GM12873 (cell line): ENCODE measurements around the gene KIF16B.

Experiments used
- TF ChIP-seq, protein P1 (sequence below): IDR thresholded peaks from 2 replicates; pipeline ENCODE4 v1.5.1; 2012; ENCODE audit warnings: low read depth, mild to moderate bottlenecking, moderate library complexity, low read length, control low read depth; ENCODE audit not compliant: insufficient read depth; ENCODE audit errors: missing control alignments

KIF16B gene

DNA sequence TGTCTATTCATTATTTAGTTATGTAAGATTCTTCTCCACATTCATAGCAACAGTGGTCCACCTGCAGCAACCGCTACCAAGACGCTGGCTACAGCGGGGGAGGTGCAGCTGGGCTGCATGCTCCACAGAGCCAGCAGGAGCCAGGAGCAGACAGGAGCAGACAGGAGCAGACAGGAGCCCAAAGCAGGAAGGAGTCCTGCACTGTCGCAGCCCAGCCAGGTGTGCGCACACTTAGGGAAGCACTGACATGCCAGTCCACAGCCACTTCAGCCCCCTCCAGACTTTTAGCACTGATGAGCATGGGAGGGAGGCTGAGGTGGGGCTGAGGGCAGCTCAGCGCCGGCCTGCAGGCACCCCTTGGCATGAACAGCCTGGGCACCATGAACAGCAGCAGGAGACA is 19.6 kb downstream of the KIF16B start:
- TF ChIP-seq, protein P1, sequence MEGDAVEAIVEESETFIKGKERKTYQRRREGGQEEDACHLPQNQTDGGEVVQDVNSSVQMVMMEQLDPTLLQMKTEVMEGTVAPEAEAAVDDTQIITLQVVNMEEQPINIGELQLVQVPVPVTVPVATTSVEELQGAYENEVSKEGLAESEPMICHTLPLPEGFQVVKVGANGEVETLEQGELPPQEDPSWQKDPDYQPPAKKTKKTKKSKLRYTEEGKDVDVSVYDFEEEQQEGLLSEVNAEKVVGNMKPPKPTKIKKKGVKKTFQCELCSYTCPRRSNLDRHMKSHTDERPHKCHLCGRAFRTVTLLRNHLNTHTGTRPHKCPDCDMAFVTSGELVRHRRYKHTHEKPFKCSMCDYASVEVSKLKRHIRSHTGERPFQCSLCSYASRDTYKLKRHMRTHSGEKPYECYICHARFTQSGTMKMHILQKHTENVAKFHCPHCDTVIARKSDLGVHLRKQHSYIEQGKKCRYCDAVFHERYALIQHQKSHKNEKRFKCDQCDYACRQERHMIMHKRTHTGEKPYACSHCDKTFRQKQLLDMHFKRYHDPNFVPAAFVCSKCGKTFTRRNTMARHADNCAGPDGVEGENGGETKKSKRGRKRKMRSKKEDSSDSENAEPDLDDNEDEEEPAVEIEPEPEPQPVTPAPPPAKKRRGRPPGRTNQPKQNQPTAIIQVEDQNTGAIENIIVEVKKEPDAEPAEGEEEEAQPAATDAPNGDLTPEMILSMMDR: no peak

DNA sequence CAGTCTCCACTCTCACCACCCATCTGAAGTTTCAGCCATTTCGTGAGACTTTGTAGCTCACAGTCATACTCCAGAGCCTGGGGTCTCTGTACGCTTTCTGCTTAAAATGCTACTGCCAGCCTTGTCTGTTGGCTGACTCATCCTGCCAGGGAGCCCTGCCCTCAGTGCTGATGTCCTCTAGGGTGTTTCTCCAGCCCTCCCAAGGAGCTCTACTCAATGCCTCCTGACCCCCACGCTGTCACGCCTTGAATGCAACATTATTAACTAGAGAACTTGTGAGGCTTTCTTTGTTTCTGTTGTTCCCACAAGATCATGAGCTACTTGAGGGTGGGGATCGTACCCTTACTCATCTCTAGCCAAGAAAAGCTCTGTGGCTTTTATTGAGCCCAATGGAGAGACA is 20.1 kb downstream of the KIF16B start:
- TF ChIP-seq, protein P1: no peak

DNA sequence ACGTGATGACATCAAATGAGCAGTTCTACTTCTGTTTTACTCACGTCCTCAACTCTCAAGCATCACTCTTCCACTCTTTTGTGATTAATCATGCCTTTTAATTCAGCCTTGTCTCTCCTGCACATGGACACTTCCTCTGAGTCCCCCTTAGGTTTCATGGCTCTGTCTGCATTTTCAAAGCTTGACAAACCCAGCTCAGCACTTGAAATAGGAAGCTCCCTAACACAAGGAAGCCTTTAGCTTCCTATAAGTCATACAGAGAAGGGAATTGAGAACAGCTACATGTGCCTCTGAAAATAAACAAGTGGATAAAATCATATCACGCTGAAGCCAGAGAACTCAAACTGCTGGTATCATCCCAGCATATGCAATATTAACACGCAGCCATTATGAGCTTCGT is 21.2 kb downstream of the KIF16B start:
- TF ChIP-seq, protein P1: no peak

DNA sequence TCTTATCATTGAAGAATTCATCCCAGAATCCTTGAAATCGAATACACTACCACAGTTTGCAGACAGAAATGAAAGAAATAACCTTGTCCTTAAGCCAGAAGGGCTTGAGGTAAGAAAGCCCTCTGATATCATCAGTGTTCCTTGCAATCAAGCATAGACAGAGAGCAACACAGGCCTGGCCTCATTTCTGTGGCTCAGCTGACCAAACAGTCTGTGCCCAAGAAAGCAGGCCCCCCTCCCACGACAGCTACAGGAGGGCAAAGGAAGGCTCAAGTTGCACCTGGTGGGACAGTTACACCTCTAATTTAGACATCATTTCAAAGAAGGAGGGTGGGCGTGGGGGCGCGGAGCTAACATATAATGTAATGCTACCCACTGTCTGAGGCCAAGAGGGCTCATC is 21.6 kb downstream of the KIF16B start:
- TF ChIP-seq, protein P1: no peak

DNA sequence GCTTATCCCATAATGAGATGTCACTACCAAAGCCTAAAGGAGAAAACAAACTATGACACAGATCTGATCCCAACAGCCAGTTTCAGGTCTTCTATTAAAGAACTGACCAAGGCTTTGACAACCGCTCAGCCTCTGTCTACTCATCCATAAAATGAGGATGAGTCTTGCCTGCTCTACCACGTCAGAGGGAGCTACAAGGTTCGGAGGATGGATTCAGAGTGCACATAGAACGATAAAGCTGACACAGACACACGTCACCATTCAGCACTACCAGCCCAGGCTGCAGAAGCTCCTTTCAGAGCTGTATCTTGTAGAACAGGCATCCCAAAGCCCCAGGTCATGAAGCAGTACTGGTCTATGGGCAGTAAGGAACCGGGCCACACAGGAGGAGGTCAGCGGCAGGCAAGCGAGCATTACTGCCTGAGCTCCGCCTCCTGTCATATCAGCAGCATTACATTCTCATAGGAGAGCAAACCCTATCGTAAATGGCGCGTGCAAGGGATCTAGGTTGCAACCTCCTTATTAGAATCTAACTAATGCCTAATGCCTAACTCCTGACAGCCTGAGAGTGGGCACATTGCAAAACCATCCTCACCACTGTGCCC is 25.1 kb downstream of the KIF16B start:
- TF ChIP-seq, protein P1: no peak

DNA sequence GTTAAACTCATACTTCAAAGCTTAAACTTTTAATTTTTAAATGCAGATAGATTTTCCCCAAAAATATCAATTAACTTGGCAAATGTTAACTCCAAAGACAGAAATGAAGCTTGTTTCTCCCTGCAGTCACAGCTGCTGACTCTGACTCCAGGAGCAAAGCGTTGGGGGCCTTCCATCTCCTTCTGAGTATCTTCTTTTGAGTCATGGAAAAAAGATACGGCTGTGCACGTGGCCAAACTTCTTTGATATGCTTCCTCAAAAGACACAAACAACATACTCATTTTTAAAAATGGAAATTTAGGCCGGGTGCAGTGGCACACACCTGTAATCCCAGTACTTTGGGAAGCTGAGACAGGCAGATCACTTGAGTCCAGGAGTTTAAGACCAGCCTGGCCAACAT is 28.3 kb downstream of the KIF16B start:
- TF ChIP-seq, protein P1: no peak

DNA sequence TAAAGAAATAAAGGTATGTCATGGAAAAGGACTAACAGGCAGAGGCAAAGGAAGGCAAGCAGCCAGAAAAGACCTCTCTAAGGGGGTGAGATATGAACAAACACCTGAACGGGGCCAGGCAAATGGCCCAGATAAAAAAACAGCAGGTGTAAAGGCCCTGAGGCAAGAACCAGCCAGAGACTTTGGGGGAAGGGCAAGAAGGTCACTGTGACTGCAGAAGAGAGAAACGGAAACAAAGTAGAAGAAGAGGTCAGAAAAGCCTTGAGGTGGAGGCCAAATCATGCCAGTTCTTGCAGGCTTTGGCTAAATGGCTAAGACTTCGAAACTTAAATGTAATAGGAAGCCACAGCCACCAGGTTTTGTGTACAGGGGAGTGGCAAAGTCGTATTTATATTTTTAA is 30.8 kb downstream of the KIF16B start:
- TF ChIP-seq, protein P1: no peak
